ENCODE results near the gene AMIGO3.

Gene AMIGO3

DNA sequence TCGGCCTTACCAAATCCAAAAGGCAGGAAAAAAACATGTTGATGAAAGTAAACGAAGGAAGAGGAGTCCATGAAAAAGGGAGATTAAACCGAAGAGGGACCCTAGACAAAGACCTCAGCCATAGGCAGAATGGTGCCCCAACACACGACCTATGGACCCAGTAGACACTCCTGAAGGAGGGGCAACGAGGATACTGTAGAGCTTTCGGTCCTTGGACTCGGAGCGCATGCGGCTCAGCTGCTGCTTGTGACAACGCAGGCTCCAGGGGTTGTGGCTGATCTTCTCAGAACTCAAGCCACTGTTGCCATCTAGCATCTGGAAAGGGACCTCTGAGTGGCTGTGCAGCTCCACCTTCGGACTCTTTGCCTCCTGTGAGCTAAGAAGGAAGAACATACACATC lies 13.1 kb upstream of the AMIGO3 start:
- Histone ChIP-seq H3K4me3 (replicated peaks; ENCODE audit: insufficient read depth, low read length) (no peak overlapping the region), H3K27me3 (ENCODE audit: insufficient read depth, poor library complexity, severe bottlenecking) (no peaks in the 10 kb centered on the region), H3K27ac (replicated peaks) (no peak overlapping the region)
- DNase-seq (ENCODE audit: low read depth in 1 of 2, low spot score in 1 of 2), result no peak
- TF ChIP-seq SPI1 (IDR thresholded peaks at IDR 0.05; ENCODE audit: borderline replicate concordance, low read depth), result no peak
- TF ChIP-seq, protein P1, sequence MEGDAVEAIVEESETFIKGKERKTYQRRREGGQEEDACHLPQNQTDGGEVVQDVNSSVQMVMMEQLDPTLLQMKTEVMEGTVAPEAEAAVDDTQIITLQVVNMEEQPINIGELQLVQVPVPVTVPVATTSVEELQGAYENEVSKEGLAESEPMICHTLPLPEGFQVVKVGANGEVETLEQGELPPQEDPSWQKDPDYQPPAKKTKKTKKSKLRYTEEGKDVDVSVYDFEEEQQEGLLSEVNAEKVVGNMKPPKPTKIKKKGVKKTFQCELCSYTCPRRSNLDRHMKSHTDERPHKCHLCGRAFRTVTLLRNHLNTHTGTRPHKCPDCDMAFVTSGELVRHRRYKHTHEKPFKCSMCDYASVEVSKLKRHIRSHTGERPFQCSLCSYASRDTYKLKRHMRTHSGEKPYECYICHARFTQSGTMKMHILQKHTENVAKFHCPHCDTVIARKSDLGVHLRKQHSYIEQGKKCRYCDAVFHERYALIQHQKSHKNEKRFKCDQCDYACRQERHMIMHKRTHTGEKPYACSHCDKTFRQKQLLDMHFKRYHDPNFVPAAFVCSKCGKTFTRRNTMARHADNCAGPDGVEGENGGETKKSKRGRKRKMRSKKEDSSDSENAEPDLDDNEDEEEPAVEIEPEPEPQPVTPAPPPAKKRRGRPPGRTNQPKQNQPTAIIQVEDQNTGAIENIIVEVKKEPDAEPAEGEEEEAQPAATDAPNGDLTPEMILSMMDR (IDR thresholded peaks at IDR 0.05; ENCODE audit: insufficient read depth, low read length), result no peak
- TF ChIP-seq POLR2AphosphoS5 (IDR thresholded peaks at IDR 0.05; ENCODE audit: low read depth), result no peak
- no peak for TF ChIP-seq GABPA (IDR thresholded peaks at IDR 0.05; ENCODE audit: low read depth)
- TF ChIP-seq, protein P2, sequence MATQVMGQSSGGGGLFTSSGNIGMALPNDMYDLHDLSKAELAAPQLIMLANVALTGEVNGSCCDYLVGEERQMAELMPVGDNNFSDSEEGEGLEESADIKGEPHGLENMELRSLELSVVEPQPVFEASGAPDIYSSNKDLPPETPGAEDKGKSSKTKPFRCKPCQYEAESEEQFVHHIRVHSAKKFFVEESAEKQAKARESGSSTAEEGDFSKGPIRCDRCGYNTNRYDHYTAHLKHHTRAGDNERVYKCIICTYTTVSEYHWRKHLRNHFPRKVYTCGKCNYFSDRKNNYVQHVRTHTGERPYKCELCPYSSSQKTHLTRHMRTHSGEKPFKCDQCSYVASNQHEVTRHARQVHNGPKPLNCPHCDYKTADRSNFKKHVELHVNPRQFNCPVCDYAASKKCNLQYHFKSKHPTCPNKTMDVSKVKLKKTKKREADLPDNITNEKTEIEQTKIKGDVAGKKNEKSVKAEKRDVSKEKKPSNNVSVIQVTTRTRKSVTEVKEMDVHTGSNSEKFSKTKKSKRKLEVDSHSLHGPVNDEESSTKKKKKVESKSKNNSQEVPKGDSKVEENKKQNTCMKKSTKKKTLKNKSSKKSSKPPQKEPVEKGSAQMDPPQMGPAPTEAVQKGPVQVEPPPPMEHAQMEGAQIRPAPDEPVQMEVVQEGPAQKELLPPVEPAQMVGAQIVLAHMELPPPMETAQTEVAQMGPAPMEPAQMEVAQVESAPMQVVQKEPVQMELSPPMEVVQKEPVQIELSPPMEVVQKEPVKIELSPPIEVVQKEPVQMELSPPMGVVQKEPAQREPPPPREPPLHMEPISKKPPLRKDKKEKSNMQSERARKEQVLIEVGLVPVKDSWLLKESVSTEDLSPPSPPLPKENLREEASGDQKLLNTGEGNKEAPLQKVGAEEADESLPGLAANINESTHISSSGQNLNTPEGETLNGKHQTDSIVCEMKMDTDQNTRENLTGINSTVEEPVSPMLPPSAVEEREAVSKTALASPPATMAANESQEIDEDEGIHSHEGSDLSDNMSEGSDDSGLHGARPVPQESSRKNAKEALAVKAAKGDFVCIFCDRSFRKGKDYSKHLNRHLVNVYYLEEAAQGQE (IDR thresholded peaks at IDR 0.05; ENCODE audit: insufficient replicate concordance, low read depth), result no peak

DNA sequence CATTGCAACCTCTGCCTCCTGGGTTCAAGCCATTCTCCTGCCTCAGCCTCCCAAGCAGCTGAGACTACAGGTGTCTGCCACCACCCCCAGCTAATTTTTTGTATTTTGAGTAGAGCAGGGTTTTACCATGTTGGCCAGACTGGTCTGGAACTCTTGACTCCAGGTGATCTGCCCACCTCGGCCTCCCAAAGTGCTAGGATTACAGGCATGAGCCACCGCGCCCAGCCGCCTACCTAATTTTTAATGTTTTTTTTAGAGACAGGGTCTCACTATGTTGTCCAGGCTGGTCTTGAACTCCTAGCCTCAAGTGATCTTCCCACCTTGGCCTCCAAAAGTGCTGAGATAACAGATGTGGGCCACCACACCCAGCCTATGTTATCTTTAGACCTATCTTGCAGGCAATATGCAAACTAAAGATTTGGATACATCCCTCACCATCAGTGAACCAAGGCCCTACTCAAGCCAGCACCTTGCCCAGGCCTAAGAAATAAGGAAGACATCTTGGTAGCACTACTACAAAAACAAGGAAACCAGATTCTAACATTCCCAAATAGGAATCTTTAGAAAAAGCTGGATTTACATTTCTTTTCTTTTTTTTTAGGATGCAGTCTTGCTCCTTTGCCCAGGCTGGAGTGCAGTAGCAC lies 10.6 kb upstream of the AMIGO3 start:
- Histone ChIP-seq H3K27me3 (ENCODE audit: insufficient read depth, poor library complexity, severe bottlenecking) (no peaks in the 10 kb centered on the region), H3K4me3 (replicated peaks; ENCODE audit: insufficient read depth, low read length) (no peak overlapping the region), H3K27ac (replicated peaks) (no peak overlapping the region)
- DNase-seq (ENCODE audit: low read depth in 1 of 2, low spot score in 1 of 2), result no peak
- TF ChIP-seq, protein P1 (IDR thresholded peaks at IDR 0.05; ENCODE audit: insufficient read depth, low read length), result no peak
- TF ChIP-seq GABPA (IDR thresholded peaks at IDR 0.05; ENCODE audit: low read depth), result no peak
- TF ChIP-seq, protein P2 (IDR thresholded peaks at IDR 0.05; ENCODE audit: insufficient replicate concordance, low read depth), result no peak
- TF ChIP-seq SPI1 (IDR thresholded peaks at IDR 0.05; ENCODE audit: borderline replicate concordance, low read depth), result no peak
- TF ChIP-seq POLR2AphosphoS5 (IDR thresholded peaks at IDR 0.05; ENCODE audit: low read depth), result no peak

DNA sequence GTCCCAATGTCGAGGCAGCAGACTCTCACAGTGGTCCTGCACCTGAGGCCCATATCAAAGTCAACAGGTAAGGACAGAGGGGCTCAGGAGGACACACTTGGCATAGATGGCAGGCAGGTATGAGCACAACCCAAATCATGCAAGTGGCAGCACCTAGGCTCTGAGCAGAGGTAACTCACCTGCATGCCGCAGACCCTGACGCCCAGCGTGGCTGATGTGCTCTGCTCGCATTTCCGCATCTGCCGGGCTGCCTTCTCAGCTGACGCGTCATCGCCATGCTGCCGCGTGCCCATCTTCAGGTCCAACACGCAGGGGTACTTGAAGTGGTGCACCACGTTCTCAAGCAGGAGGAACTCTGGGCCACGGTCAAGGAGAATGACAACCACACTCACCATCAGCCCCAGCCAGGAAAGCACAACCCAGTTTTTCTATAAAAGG lies 8.5 kb upstream of the AMIGO3 start:
- TF ChIP-seq, protein P2 (IDR thresholded peaks at IDR 0.05; ENCODE audit: insufficient replicate concordance, low read depth), result no peak
- TF ChIP-seq GABPA (IDR thresholded peaks at IDR 0.05; ENCODE audit: low read depth) (no peak), SPI1 (IDR thresholded peaks at IDR 0.05; ENCODE audit: borderline replicate concordance, low read depth) (no peak)
- Histone ChIP-seq H3K4me3 (replicated peaks; ENCODE audit: insufficient read depth, low read length) (no peak overlapping the region), H3K27me3 (ENCODE audit: insufficient read depth, poor library complexity, severe bottlenecking) (no peaks in the 10 kb centered on the region), H3K27ac (replicated peaks) (no peak overlapping the region)
- DNase-seq (ENCODE audit: low read depth in 1 of 2, low spot score in 1 of 2), result no peak

Data from HL-60 (cell line).